ENCODE results near the gene TIGD2. TPM values are rescaled to one million over a fixed set of nuclear protein-coding genes. Genes with fewer than 3 reads are reported as not detected.

The TIGD2 gene
- total and polyA plus RNA-seq, 9 of the 15 experiments (the other 6 are each of a cell fraction or from before 2014, with no cell fraction given) = 3.6 to 15.0 (median 9.8) TPM

DNA sequence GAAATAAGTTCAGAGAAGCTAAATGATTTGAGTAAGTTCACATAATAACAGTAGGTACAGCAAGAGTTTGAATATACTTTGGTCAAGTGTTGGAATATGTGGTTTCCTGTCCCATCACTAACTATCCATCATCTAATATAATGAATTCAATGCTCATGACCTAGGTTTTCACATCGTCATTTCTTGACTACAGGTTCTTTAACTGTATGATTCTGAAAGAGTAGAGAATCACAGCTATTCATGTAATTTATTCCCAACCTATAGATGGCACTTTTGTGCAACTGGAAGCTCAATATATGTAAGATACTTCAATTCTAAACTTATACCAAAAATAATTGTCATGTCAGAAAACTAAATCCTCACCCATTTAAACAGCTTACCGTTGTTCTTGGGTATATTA lies 53.1 kb downstream of the TIGD2 start:
- intact Hi-C loops (cut with micrococcal nuclease) (loop anchor here (10.0 kb wide), 1 partner anchor 1130 kb away; no protein-coding TSS in a partner anchor), in situ Hi-C loops (cut with MboI) (no loop called here)
- Histone ChIP-seq H3K4me1 (replicated peaks in 1 of 2; ENCODE audit: control insufficient read depth in 2 of 2, insufficient read depth in 2 of 2, low read length in 2 of 2) (no peaks in the 10 kb centered on the region), H3K9ac (ENCODE audit: insufficient read depth in 1 of 2, low read depth in 2 of 2, low read length in 2 of 2) (no peak overlapping the region), H3K36me3 (ENCODE audit: control insufficient read depth, insufficient read depth, low read length) (no peaks in the 10 kb centered on the region), H2AFZ (ENCODE audit: low read depth, low read length) (no peak overlapping the region), H3K9me3 (replicated peaks; ENCODE audit: control insufficient read depth, insufficient read depth, low read depth, low read length) (no peaks in the 10 kb centered on the region), H3K4me3 (no peak overlapping the region), H3K27ac (ENCODE audit: extremely low read depth, low read depth, low read length) (no peak overlapping the region), H3K79me2 (ENCODE audit: control insufficient read depth, insufficient read depth, low read length) (no peaks in the 10 kb centered on the region), H3K27me3 (ENCODE audit: control insufficient read depth in 2 of 2, insufficient read depth in 2 of 2, low read length in 2 of 2) (no peaks in the 10 kb centered on the region), H4K20me1 (replicated peaks; ENCODE audit: control insufficient read depth, insufficient read depth, low read length) (no peaks in the 10 kb centered on the region), H3K9me1 (ENCODE audit: control insufficient read depth, insufficient read depth, low read length) (no peaks in the 10 kb centered on the region), H3K4me2 (ENCODE audit: insufficient read depth, low read length) (no peak overlapping the region)
- TF ChIP-seq RAD21 (CRISPR knock-in tag; conservative IDR thresholded peaks at IDR 0.05 in 1 of 2, IDR thresholded peaks at IDR 0.05 in 1 of 2) = peak in 1 of 2 experiments; percentile 30; a peak in 2 of 4 replicates
- TF ChIP-seq FOXJ2 (tag; IDR thresholded peaks at IDR 0.05) = no peak
- ATAC-seq (no peak), DNase-seq (ENCODE audit: extremely low read depth in 1 of 4, low spot score in 3 of 4) (no peak), FAIRE-seq (no peak)
- no TSS peak for BruUV-seq (replicated peaks)
- ChIA-PET POLR2A (interaction anchor here (0.5 kb wide), 2 partner anchors 95 to 266 kb away, joined by 3 to 4 read pairs; no protein-coding TSS in a partner anchor), CTCF (ENCODE audit: low intra/inter-chr PET ratio) (no interaction called here)
- 2% methylated on average over 2 of the region's 2 CpGs for WGBS (ENCODE audit: insufficient coverage, low coverage, missing lambda C conversion rate)

Small RNA genes lying within 50 kb of the gene (small RNA-seq; reads per million reads assigned to genes)
- not detected for gene RNU6-907P

Other genes starting within 250 kb of the TIGD2 start
- gene FAM13A, start 54.3 kb upstream of the TIGD2 start, total RNA-seq (2014; rRNA removed) = 11.3 and 15.5 TPM in 2 replicates
- gene FAM13A, start 54.3 kb upstream of the TIGD2 start, total RNA-seq (2014; rRNA removed; fragmentation: Illumina TruSeq; extraction: Trizol) = 22.3 and 23.1 TPM in 2 replicates
- 15.9 and 18.5 TPM in 2 replicates for gene FAM13A, start 54.3 kb upstream of the TIGD2 start, total RNA-seq (2015; rRNA removed; fragmentation: Illumina TruSeq; extraction: Trizol)
- gene FAM13A, start 54.3 kb upstream of the TIGD2 start, total RNA-seq (2021) = 13.7 and 14.1 TPM in 2 replicates
- gene FAM13A, start 54.3 kb upstream of the TIGD2 start, polyA plus RNA-seq (2011; rRNA removed) = 23.3 and 41.9 TPM in 2 replicates
- 13.1 and 14.7 TPM in 2 replicates for gene FAM13A, start 54.3 kb upstream of the TIGD2 start, polyA plus RNA-seq (2014; fragmentation: Illumina TruSeq; extraction: Trizol)
- gene FAM13A, start 54.3 kb upstream of the TIGD2 start, polyA plus RNA-seq (2014; fragmentation: Nextera tagmentation; extraction: Ambion mirVana) = 10 to 100 TPM; 14.4 to 15.3 TPM
- gene FAM13A, start 54.3 kb upstream of the TIGD2 start, polyA plus RNA-seq (2014; rRNA removed) = 12.1 and 12.8 TPM in 2 replicates
- not detected in 2 replicates for gene GPRIN3, start 196.3 kb downstream of the TIGD2 start, total RNA-seq (2014; rRNA removed)
- not detected in 2 replicates for gene GPRIN3, start 196.3 kb downstream of the TIGD2 start, total RNA-seq (2014; rRNA removed; fragmentation: Illumina TruSeq; extraction: Trizol)
- gene GPRIN3, start 196.3 kb downstream of the TIGD2 start, total RNA-seq (2015; rRNA removed; fragmentation: Illumina TruSeq; extraction: Trizol) = not detected in 2 replicates
- gene GPRIN3, start 196.3 kb downstream of the TIGD2 start, total RNA-seq (2021) = 0.02 TPM in 2 replicates
- gene GPRIN3, start 196.3 kb downstream of the TIGD2 start, polyA plus RNA-seq (2011; rRNA removed) = not detected in 2 replicates
- not detected in 2 replicates for gene GPRIN3, start 196.3 kb downstream of the TIGD2 start, polyA plus RNA-seq (2014; fragmentation: Illumina TruSeq; extraction: Trizol)
- gene GPRIN3, start 196.3 kb downstream of the TIGD2 start, polyA plus RNA-seq (2014; fragmentation: Nextera tagmentation; extraction: Ambion mirVana) = not detected
- not detected in 2 replicates for gene GPRIN3, start 196.3 kb downstream of the TIGD2 start, polyA plus RNA-seq (2014; rRNA removed)